IMR-90 (cell line): ENCODE results near the gene MID1IP1. TPM values are rescaled to one million over a fixed set of nuclear protein-coding genes. Genes with fewer than 3 reads are reported as not detected.

Source experiments
- ATAC-seq: fragments of 200-7000 bp; cut with Tn5 transposase; 2 replicates; pipeline ENCODE4 v1.9.1; 2020; ENCODE audit warnings: low read depth, mild to moderate bottlenecking, moderate library complexity
- BruUV-seq: library from RNA; stranded (reverse); fragments of 400-500 nt; replicated peaks from 2 replicates; lab custom pipeline; 2021; lab: Mats Ljungman, UMichigan
- CTCF ChIA-PET: fragments of 300-600 bp; formaldehyde crosslinking; extraction: SDS; loops from one replicate; lab custom pipeline; 2021; ENCODE audit warnings: antibody characterized with exemption; lab: Yijun Ruan, JAX
- POLR2A ChIA-PET: fragments of 300-600 bp; sonication (Branson Sonifier 250); formaldehyde crosslinking; loops from one replicate; lab custom pipeline; 2022; ENCODE audit warnings: antibody characterized with exemption; ENCODE audit not compliant: unreplicated experiment; lab: Charles Lee
- DNase-seq: peaks from one replicate; pipeline ENCODE4 v3.0.0; 2013
- H2AFZ ChIP-seq: replicated peaks from 2 replicates; pipeline ENCODE3; 2013; ENCODE audit warnings: low read length, mild to moderate bottlenecking; ENCODE audit not compliant: poor library complexity
- H2AK5ac ChIP-seq: 2 replicates; pipeline ENCODE4 v1.6.1; 2013; ENCODE audit warnings: low read depth, low read length, inconsistent platforms
- H2AK9ac ChIP-seq: replicated peaks from 2 replicates; pipeline ENCODE3; 2013; ENCODE audit warnings: mild to moderate bottlenecking, low read depth, low read length, moderate library complexity; ENCODE audit not compliant: poor library complexity
- H2BK120ac ChIP-seq: 2 replicates; pipeline ENCODE4 v1.6.1; 2013; ENCODE audit warnings: low read depth, low read length, inconsistent platforms
- H2BK15ac ChIP-seq: 3 replicates; pipeline ENCODE4 v1.6.1; 2013; ENCODE audit warnings: low read depth, low read length, inconsistent platforms
- H2BK20ac ChIP-seq: 2 replicates; pipeline ENCODE4 v1.6.1; 2013; ENCODE audit warnings: low read depth, mild to moderate bottlenecking, inconsistent platforms, low read length, moderate library complexity
- H2BK5ac ChIP-seq: 2 replicates; pipeline ENCODE4 v1.6.1; 2013; ENCODE audit warnings: mild to moderate bottlenecking, low read depth, low read length, inconsistent platforms; ENCODE audit not compliant: poor library complexity, severe bottlenecking
- H3K14ac ChIP-seq: replicated peaks from 2 replicates; pipeline ENCODE4 v1.6.1; 2013; ENCODE audit warnings: low read depth, low read length, inconsistent platforms
- H3K18ac ChIP-seq: 2 replicates; pipeline ENCODE4 v1.6.1; 2013; ENCODE audit warnings: low read depth, low read length, control low read depth
- H3K23ac ChIP-seq: 2 replicates; pipeline ENCODE4 v1.6.1; 2013; ENCODE audit warnings: low read depth, low read length, inconsistent platforms
- H3K27ac ChIP-seq: 2 replicates; pipeline ENCODE4 v1.5.1; 2013; ENCODE audit warnings: mild to moderate bottlenecking, control low read depth, low read length; ENCODE audit not compliant: insufficient read depth
- H3K27me3 ChIP-seq: 2 replicates; pipeline ENCODE4 v1.6.1; 2013; ENCODE audit warnings: low read length; ENCODE audit not compliant: control insufficient read depth, insufficient read depth
- H3K36me3 ChIP-seq: 2 replicates; pipeline ENCODE4 v1.6.1; 2013; ENCODE audit warnings: low read length, mixed read lengths; ENCODE audit not compliant: control insufficient read depth, insufficient read depth
- H3K4ac ChIP-seq: 2 replicates; pipeline ENCODE4 v1.6.1; 2013; ENCODE audit warnings: low read depth, low read length, inconsistent platforms
- H3K4me1 ChIP-seq: 2 replicates; pipeline ENCODE4 v1.6.1; 2013; ENCODE audit warnings: low read length, mixed read lengths; ENCODE audit not compliant: control insufficient read depth, insufficient read depth
- H3K4me2 ChIP-seq: 2 replicates; pipeline ENCODE4 v1.6.1; 2013; ENCODE audit warnings: low read depth, mild to moderate bottlenecking, control low read depth, low read length, moderate library complexity
- H3K4me3 ChIP-seq: 2 replicates; pipeline ENCODE4 v1.5.1; 2013; ENCODE audit warnings: low read depth, mild to moderate bottlenecking, control low read depth, low read length, moderate library complexity; ENCODE audit not compliant: insufficient read depth
- H3K56ac ChIP-seq: 2 replicates; pipeline ENCODE4 v1.6.1; 2013; ENCODE audit warnings: low read length, inconsistent platforms; ENCODE audit not compliant: insufficient read depth; ENCODE audit errors: extremely low read depth
- H3K79me1 ChIP-seq, 2 experiments: 2 replicates each; pipeline ENCODE4 v1.6.1; 2013; ENCODE audit warnings: low read length in 2 of 2, inconsistent platforms in 1 of 2, low read depth in 1 of 2
- H3K9ac ChIP-seq: 2 replicates; pipeline ENCODE4 v1.6.1; 2013; ENCODE audit warnings: low read depth, low read length, control low read depth
- H3K9me1 ChIP-seq: 2 replicates; pipeline ENCODE4 v1.6.1; 2013; ENCODE audit warnings: low read length, inconsistent platforms; ENCODE audit not compliant: insufficient read depth
- H3K9me3 ChIP-seq: 2 replicates; pipeline ENCODE4 v1.6.1; 2013; ENCODE audit warnings: low read length; ENCODE audit not compliant: control insufficient read depth, insufficient read depth
- H4K20me1 ChIP-seq: 2 replicates; pipeline ENCODE4 v1.6.1; 2013; ENCODE audit warnings: low read length, inconsistent platforms; ENCODE audit not compliant: insufficient read depth
- H4K5ac ChIP-seq: 2 replicates; pipeline ENCODE4 v1.6.1; 2013; ENCODE audit warnings: mild to moderate bottlenecking, low read depth, low read length, control low read depth
- H4K8ac ChIP-seq, 2 experiments: 2 replicates each; pipeline ENCODE4 v1.6.1; 2013; ENCODE audit warnings: low read depth in 2 of 2, low read length in 2 of 2, control low read depth in 1 of 2, inconsistent platforms in 1 of 2
- H4K91ac ChIP-seq: 2 replicates; pipeline ENCODE4 v1.6.1; 2013; ENCODE audit warnings: low read depth, low read length, inconsistent platforms; ENCODE audit not compliant: insufficient read depth
- BHLHE40 ChIP-seq: fragments of 150-350 bp; IDR thresholded peaks from 2 replicates; pipeline ENCODE4 v1.6.1; 2016; ENCODE audit warnings: mild to moderate bottlenecking, low read depth, low read length
- CEBPB ChIP-seq: IDR thresholded peaks from 2 replicates; pipeline ENCODE4 v1.6.1; 2012; ENCODE audit warnings: low read depth, low read length, improper control_type of control experiment
- CHD1 ChIP-seq: IDR thresholded peaks from 2 replicates; pipeline ENCODE4 v1.6.1; 2012; ENCODE audit warnings: low read depth, low read length, improper control_type of control experiment
- CTCF ChIP-seq: conservative IDR thresholded peaks from 2 replicates; pipeline ENCODE4 v1.5.1; 2012; ENCODE audit warnings: mild to moderate bottlenecking, low read depth, low read length, improper control_type of control experiment
- ELK1 ChIP-seq: fragments of 150-350 bp; IDR thresholded peaks from 2 replicates; pipeline ENCODE4 v1.6.1; 2016; ENCODE audit warnings: low read depth, mild to moderate bottlenecking, low read length, moderate library complexity, borderline replicate concordance
- FOS ChIP-seq: fragments of 150-350 bp; IDR thresholded peaks from 2 replicates; pipeline ENCODE4 v1.6.1; 2016; ENCODE audit warnings: low read depth, low read length
- MAFK ChIP-seq: IDR thresholded peaks from 2 replicates; pipeline ENCODE4 v1.6.1; 2012; ENCODE audit warnings: low read depth, low read length, improper control_type of control experiment
- MAZ ChIP-seq: IDR thresholded peaks from 2 replicates; pipeline ENCODE4 v1.6.1; 2012; ENCODE audit warnings: low read depth, mild to moderate bottlenecking, low read length, improper control_type of control experiment, moderate library complexity, borderline replicate concordance
- MXI1 ChIP-seq: IDR thresholded peaks from 2 replicates; pipeline ENCODE4 v1.6.1; 2012; ENCODE audit warnings: low read depth, mild to moderate bottlenecking, low read length, moderate library complexity, borderline replicate concordance
- NFE2L2 ChIP-seq: fragments of 150-350 bp; IDR thresholded peaks from 2 replicates; pipeline ENCODE4 v1.6.1; 2016; ENCODE audit warnings: low read depth, mild to moderate bottlenecking, low read length
- POLR2A ChIP-seq: IDR thresholded peaks from 2 replicates; pipeline ENCODE4 v1.6.1; 2012; ENCODE audit warnings: mild to moderate bottlenecking, low read depth, low read length
- RAD21 ChIP-seq: IDR thresholded peaks from 2 replicates; pipeline ENCODE4 v1.6.1; 2012; ENCODE audit warnings: low read length, improper control_type of control experiment
- RCOR1 ChIP-seq: IDR thresholded peaks from 2 replicates; pipeline ENCODE4 v1.6.1; 2012; ENCODE audit warnings: mild to moderate bottlenecking, low read length, improper control_type of control experiment; ENCODE audit not compliant: insufficient replicate concordance
- RFX5 ChIP-seq: IDR thresholded peaks from 2 replicates; pipeline ENCODE4 v1.8.0; 2012; ENCODE audit warnings: low read depth, mild to moderate bottlenecking, low read length, moderate library complexity
- SMC3 ChIP-seq: fragments of 150-350 bp; IDR thresholded peaks from 2 replicates; pipeline ENCODE4 v1.6.1; 2016; ENCODE audit warnings: low read depth, mild to moderate bottlenecking, antibody characterized with exemption, low read length, moderate library complexity
- USF2 ChIP-seq: fragments of 150-350 bp; IDR thresholded peaks from 2 replicates; pipeline ENCODE4 v1.6.1; 2017; ENCODE audit warnings: mild to moderate bottlenecking, antibody characterized with exemption, low read length, low read depth
- dilution Hi-C: fragments of 300-500 bp; cut with HindIII; formaldehyde crosslinking; loops from one replicate; pipeline ENCODE4 v1.14.3; 2018; ENCODE audit warnings: low sequenced_read_pairs; ENCODE audit not compliant: unreplicated experiment
- in situ Hi-C: fragments of 300-500 bp; cut with MboI; formaldehyde crosslinking; loops from 3 replicates; pipeline ENCODE4 v1.14.3; 2019; ENCODE audit warnings: low sequenced_read_pairs, inconsistent platforms, mixed read lengths
- intact Hi-C: fragments of 100-400 bp; cut with micrococcal nuclease; formaldehyde crosslinking; loops from 2 replicates; pipeline ENCODE4 v1.10.0; 2022
- polyA plus RNA-seq, 3 experiments: library from polyadenylated mRNA; depleted of rRNA; stranded (reverse); fragments of >200 nt; gene quantifications; 2 replicates each; pipeline ENCODE4 v1.2.3, GENCODE V29; 2012; ENCODE audit warnings: low replicate concordance in 1 of 3
- total RNA-seq: library from RNA; depleted of rRNA; stranded (reverse); fragments of >200 nt; gene quantifications from 2 replicates; pipeline ENCODE4 v1.2.3, GENCODE V29; 2012

Gene MID1IP1
- total and polyA plus RNA-seq, 2 of the 4 experiments (the other 2 are of a cell fraction): 14.5 to 31.3 TPM

- no peaks in the 10 kb centered on the region for H3K27me3 ChIP-seq
- H4K5ac ChIP-seq: no peak overlapping the region
- H3K9me3 ChIP-seq: no peaks in the 10 kb centered on the region
- H2BK20ac ChIP-seq: no peak overlapping the region
- no peak overlapping the region for H3K4me2 ChIP-seq
- no peak overlapping the region for H2BK120ac ChIP-seq
- ChIA-PET POLR2A (interaction anchor here (0.5 kb wide), 1 partner anchor 9 kb away, joined by 4 read pairs; no protein-coding TSS in a partner anchor), CTCF (no interaction called here)
- ATAC-seq (peak; percentile 34), DNase-seq (peak; percentile 70)
- no peak overlapping the region for H3K27ac ChIP-seq
- no peak overlapping the region for H2AFZ ChIP-seq
- no TSS peak for BruUV-seq
- intact Hi-C loops: no loop called here
- dilution Hi-C loops: no loop called here
- H3K14ac ChIP-seq: no peak overlapping the region
- H3K18ac ChIP-seq: no peak overlapping the region
- no peaks in the 10 kb centered on the region for H3K36me3 ChIP-seq
- no peaks in the 10 kb centered on the region for H4K20me1 ChIP-seq
- H2BK15ac ChIP-seq: no peak overlapping the region
- in situ Hi-C loops: no loop called here
- no peak overlapping the region for H3K23ac ChIP-seq
- H3K79me1 ChIP-seq: no peaks in the 10 kb centered on the region
- H3K56ac ChIP-seq: no peak overlapping the region
- no peak overlapping the region for H2BK5ac ChIP-seq
- no peak overlapping the region for H4K91ac ChIP-seq
- H2AK9ac ChIP-seq: no peak overlapping the region
- H4K8ac ChIP-seq: no peak overlapping the region
- H3K9me1 ChIP-seq: no peaks in the 10 kb centered on the region
- no peak overlapping the region for H3K9ac ChIP-seq
- no peak overlapping the region for H3K4ac ChIP-seq
- H3K4me1 ChIP-seq: peaks cover 2% of the 10 kb centered on the region; the same call in 1 of the 2 replicates
- no peak overlapping the region for H2AK5ac ChIP-seq
- H3K4me3 ChIP-seq: no peak overlapping the region
- TF ChIP-seq CHD1 (no peak), SMC3 (no peak), MXI1 (no peak), CEBPB (no peak), MAZ (no peak), RFX5 (no peak), NFE2L2 (no peak), CTCF (no peak), BHLHE40 (no peak), FOS (no peak), MAFK (no peak), ELK1 (no peak), POLR2A (no peak), RAD21 (no peak), USF2 (no peak), RCOR1 (no peak)
Observed at GRCh38 chrX:38796946-38797345, 4.3 kb upstream of the MID1IP1 start.
